NCI-H1694 (cell line): ENCODE measurements around the gene TBXAS1.

Source experiments
- DNase-seq: peaks from one replicate; lab custom pipeline; 2025; lab: John Stamatoyannopoulos, UW

TBXAS1 gene

GRCh38 chr7:139946533-139946932, 117.5 kb downstream of the TBXAS1 start:
- DNase-seq, result no peak

GRCh38 chr7:139947021-139947420, 118.0 kb downstream of the TBXAS1 start:
- DNase-seq, result no peak

DNA sequence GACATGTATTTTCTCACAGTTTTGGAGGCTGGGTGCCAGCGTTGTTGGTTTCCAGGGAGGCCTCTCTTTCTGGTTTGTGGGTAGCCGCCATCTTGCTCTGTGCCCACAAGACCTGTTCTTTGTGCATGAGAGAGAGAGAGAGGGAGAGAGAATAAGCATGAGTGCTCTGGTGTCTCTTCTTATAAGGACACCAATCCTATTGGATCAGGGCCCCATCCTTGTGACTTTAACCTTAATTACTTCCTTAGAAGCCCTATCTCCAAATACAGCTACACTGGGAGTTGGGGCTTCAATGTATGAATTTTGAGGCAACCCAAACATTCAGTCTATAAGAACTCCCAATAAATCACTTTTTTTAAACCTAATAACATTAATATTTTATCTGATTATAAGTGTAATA, 119.1 kb downstream of the TBXAS1 start:
- DNase-seq, result no peak

DNA sequence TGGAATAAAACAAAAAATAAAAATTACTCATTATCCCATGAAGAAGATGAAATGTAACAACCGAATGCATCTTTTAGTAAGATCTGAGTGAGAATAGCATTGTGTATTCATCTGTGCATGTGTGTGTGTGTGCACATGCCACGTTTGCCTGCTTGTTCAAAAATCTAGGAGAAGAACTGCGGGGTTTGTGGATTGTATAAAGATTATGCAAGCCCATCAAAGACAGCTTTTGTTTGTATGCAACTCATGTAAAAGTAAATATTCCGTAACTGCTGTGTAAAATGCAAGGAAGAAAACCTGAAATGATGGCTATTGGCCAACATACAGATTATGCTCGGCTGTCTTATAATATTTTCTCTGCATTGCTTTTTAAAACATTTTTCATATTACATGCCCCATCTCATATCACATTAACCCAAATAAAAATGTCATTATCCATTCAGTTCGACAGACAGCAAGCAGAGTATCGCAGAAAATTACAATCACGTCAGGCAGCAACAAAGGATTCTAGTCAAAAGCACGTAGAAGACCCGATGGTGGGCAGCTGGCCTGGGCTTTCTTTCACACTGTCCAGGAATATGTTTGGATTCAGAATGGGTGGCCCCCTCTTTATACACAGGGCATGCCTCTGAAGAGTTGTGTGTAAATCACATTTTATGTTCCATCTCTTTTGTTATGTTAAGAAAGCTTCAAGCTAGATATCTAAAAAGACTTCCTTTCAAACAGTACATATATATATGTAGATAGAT, 119.7 kb downstream of the TBXAS1 start:
- no peak for DNase-seq

DNA sequence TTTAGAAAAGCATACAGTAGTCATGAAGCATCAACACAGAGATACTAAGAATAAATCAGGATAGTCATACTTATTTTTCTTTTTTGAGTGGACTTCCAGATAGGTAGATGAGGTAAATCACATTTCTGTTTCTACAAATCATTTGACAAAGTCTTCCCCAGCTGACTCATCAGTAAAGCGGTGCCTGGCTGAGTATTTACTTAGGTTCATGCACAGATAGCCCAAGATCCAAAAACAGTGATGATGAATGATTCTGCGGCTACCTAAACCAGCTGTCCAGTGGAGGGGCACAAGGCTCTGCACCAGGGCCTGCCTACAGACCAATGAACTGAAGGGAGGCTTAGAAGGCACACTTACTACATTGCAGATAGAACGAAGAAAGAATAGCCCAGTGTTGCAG, 120.6 kb downstream of the TBXAS1 start:
- no peak for DNase-seq

- DNase-seq, result no peak
Measured at GRCh38 chr7:139950881-139951525, 121.9 kb downstream of the TBXAS1 start.

DNA sequence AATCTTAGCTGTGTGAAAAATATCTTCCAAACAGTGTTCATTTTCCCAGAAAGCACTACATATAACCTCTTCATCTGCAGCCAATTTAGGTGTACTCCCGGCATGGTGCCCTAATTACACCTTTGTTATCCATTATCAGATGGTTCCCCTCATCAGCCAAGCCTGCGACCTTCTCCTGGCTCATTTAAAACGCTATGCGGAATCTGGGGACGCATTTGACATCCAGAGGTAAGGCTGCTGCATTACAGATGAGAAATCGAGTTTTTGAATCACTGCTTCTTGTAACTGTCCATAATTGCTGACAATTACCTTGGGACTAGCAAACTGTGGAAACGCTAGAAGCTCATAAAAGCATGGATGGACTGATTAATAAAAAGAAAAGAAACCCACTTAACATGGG, 124.2 kb downstream of the TBXAS1 start:
- DNase-seq, result no peak

GRCh38 chr7:139955109-139955820, 126.2 kb downstream of the TBXAS1 start:
- no peak for DNase-seq

DNA sequence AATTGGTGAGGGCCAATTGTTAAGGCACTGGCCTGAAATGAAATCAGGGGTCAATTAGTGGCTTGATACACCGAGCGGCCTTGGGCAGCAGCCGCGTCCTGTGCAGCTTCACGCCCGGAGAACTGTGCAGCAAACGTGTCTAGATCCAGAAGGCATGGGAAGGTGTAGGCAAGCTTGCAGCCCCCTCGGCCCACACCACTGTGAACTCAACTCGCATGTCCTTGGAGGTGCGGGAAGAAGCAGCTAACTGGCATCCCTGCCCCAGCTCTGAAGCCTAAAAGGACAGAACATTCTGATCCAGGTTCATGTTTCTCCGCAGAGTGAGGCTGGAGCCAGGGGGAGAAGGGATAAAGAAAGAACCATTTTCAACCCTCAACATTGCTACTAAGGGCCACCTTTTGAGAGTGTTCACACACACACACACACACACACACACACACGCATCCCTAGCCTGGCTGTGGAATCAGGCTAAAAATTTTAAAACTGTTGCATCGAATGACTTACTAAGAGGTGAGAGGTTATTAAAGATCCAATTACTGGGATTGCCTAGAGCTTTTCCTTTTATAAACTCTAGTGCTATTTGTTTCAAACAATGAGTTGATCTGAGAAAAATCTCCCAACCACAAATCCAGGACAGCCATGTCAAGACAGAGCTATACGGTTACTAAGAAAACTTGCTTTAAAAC, 129.7 kb downstream of the TBXAS1 start:
- DNase-seq, result no peak

DNA sequence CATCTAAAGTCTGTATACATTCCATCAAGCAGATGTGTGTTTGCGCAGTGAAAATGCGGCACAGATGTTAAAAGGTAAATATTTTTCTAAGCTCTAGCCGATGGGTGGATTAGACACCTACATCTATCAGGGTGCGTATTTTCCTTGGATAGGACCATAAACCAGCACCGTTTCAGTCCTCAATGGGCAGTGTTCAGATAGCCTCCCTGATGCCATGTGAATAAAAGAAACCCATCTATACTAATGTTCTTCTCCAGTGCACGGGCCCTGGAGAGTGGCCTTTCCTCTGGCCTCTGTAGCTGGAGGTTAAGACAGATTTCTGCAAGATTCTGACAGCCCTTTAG, 130.2 kb downstream of the TBXAS1 start:
- no peak for DNase-seq

DNA sequence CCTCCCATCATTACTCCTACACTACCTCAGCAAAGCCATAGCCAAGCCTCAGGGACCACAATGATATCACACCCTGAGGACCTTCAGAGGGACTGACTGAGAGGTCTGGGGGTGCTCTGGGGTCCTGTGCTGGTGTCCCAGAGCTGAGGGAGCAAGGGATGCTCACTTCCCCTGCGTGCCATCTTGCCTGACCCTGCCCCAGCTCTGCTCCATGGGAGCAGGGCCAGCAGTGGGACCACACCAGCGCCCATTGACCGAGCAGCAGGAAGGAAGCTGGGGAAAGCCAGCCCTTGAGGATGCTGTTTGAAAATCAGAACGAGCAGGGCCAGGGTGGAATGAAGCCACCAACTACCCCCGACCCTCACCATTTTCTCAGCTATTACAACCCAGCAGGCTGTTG, 130.7 kb downstream of the TBXAS1 start:
- no peak for DNase-seq

DNA sequence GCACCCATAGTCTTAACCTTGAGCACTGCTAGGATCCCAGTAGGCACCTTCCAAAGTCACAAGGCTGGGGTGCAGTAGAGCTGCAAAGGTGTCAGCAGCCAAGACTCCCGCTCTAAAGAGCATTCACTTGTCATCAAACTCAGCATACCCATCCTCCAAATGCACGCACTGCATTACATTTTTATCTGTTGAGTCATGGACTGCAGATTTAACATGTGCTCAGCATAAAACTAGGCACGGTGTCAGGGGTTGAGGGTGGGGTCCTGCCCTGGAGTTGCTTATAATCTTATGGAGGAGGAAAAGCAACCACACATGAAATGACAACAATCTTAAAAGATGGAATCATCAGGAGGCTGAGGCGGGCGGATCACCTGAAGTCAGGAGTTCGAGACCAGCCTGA, 131.1 kb downstream of the TBXAS1 start:
- no peak for DNase-seq

DNA sequence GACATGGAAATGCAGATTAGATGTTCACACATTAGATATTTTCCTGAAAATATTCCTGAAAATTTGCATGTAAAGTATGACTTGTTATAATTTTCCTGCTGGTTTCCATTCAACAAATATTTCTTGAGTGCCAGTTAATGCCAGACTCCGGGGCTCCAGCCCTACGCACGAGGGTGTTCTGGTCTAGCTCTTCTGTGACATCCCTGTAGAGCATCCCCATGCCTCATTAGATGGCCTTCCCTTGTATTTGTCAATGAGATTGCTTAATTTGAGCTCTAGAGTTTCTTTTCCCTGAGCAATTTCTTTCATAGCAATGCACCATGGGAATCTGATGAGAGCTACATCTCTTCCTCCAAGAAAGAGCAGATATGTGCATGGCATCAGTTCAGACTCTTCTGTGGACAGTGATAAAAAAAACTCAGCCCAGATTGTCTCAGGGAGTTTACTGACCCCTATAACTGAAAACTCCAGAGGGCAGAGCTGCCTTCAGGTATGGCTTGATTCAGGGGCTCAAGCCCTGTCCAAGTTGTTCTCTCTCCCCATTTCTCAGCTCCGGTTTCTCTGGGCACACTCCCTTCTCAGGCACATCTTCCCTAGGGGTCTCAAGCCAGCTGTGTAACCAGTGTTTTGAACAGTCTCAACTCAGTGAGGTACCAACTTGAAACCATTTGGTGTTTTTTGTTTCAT, 137.0 kb downstream of the TBXAS1 start:
- DNase-seq, result no peak

- DNase-seq, result no peak
Measured at GRCh38 chr7:139966949-139967348, 137.9 kb downstream of the TBXAS1 start.

DNA sequence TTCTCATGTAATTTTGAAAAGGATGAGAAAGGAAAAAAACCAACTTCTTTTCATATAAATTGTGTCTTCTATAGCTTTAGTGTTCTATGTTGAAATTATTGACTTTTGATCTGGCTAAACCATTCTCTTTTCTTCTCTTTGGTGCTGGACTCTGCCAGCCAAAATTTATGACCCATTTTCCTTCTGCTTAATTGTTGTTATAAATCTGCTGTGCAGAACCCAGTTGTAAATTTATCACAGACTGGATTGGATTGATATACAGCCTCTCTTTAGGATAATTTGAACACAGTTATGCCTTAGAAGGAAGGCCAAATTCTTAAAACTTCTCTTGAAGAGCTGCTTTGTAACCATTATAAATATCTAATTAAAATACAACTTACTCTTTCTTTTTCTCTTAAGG, 139.9 kb downstream of the TBXAS1 start:
- no peak for DNase-seq

- DNase-seq, result no peak
Measured at GRCh38 chr7:139972029-139972428, 143.0 kb downstream of the TBXAS1 start.

DNA sequence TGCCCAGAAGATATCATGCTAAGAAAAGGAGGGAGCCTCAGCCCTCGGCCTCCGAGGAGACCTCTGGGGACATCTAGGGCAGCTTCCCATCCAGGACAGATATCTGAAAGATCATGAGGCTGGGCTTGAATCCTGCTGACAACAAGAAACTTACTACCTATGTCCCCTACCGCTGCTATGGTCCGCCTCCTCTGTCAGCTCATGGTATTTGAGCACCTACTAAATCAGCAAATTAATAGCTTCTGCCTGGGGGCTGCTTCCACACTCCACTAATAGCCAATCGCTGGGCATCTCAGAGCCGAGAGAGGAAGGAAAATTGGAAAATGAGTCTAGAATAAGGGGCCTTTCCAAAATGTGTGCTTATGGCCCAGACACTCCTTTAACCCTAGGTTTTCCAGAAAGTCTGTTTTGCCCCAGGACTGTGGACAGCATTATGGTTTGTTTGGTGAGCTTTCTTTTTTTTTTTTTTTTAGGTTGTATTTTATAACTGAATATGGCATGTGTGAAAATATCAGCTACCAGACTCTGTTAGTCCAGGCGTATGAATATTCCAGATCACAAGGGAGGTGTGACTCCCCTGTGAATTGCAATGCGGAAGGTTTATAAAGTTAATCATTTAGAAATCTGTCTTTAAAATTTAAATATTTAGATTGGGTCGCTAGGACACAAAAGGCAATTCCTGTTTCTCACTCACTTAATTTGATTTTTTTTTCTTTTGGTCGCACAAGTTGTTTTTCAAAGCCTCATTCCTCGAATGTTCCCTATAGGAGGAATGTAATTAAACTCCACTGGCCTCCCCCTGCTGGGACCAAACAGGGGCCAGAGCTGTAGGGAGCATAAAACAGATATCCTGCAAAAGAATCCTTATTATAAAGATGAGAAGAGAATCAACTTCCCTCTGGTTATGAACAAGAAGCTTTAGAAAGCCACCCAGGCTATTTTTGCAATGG, 144.3 kb downstream of the TBXAS1 start:
- no peak for DNase-seq

DNA sequence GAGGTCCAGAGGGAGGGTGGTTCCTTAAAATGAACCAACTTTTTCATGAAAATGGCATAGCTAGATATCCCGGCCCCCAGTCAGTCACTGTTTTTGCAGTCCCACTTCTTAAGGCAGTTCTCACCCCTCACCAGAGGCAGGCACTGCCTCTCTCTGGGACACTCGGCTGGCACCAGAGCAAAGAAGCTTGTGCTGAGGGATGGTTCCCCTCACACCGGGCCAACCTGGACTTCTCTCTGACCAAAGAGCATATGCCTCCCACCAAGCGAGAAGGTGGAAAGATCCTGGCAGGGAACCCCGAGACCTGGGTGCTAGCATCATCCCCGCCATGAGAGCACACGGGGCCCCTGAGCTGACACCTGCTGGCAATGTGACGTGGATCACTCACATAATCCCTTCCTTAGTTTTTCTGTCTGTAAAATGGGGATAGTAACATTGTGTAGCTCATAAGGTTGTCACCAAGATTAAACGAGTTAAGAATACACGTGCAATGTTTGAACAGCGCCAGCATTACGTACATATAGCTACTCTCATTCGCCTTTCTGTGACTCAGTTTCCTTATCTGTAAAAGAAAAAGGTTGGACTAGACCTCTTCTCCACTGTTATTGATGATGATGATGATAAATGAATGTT, 145.2 kb downstream of the TBXAS1 start:
- DNase-seq, result no peak

DNA sequence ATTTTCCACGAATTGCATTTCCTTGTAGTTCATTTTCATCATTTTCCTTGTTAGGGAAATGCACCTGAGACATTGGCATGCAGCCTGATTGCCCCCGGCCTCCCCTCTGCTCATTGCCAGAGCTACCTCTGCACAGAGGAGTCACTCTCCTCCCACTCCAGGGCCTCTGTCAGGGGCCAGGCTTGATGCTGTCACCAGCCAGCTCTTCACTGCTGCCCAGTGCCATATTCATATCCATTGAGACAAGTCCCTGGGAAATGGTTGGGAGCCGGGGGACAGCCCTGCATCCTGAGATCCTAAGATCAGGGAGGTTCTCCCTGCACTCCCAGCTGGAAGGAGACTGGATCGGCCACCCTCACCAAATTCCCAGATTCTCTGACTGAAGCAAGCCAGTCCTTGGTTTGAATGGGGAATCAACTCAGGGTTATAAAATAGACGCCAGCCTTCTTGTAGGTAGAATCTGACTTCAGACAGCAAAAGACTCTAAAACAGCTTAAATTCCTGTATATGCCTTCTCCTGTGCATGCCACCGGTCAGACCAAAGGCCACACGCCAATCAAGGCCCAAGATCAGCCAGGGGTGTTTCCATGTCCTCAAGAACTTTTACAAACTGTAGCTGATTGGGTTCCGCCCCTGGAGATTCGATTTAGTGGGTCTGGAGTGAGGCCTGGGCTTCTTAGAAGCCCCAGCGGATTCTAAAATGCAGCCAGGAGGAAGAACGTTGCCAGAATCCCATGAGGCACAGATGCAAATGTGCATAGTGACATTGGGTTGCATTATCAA, 147.2 kb downstream of the TBXAS1 start:
- DNase-seq, result no peak
